HG03460 (cell line): Measurements from ENCODE around the gene SLC25A44.
"Not testable (repeated sequence)": the region's sequence is repeated elsewhere in the genome, so short reads cannot be mapped to it uniquely, and the experiment has no call there.

ENCODE experiments used
- ATAC-seq: cut with Tn5 transposase; IDR thresholded peaks from one replicate; pipeline ENCODE4 v1.9.1; 2021; ENCODE audit not compliant: unreplicated experiment

The SLC25A44 gene

DNA sequence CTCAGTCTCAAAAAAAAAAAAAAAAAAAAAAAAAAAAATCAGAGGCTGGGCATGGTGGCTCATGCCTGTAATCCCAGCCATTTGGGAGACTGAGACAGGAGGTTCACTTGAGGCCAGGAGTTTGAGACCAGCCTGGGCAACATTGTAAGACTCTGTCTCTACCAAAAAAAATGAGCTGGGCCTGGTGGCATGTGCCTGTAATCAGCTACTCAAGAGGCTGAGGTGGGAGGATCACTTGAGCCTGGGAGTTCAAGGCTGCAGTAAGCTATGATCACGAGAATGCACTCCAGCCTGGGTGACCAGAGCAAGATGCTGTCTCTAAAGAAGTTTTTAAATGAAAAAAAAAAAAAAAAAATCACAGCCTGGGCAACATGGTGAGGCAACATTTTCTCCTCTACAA lies 30.2 kb upstream of the SLC25A44 start:
- ATAC-seq = no peak

DNA sequence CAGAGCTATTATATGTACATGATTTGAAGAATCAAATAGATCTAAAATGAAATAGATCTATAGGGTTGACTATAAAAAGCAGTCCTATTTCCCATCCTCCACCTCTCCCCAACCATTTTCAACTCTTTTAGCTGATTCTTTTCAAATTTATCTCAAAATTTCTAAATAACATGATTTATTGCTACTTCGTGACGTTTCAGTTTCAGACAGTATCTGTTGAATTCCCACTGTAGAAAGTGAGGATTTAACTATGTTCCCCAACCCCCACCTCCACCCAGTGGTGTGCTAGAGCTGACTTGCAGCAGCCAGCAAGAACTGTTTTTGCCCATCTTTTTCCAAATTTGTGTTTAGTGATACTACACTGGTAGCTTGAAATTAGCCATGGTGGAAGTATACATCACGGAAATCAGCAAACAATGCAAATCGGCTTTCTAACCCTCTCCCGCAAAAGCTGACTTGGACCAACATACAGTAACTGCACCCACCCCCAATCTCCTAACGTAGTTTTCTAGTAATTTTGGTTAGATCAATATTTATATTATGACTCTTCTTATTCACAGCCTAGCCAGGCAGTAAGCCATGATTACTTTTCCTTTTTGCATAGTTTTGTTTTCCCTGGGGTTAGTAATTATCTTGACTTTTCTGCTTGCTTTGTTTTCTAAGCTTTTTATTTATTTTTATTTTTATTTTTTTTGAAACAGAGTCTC lies 29.6 kb upstream of the SLC25A44 start:
- ATAC-seq = no peak

- no peak for ATAC-seq
These were observed 28.8 kb upstream of the SLC25A44 start for GRCh38 chr1:156165083-156165482.

DNA sequence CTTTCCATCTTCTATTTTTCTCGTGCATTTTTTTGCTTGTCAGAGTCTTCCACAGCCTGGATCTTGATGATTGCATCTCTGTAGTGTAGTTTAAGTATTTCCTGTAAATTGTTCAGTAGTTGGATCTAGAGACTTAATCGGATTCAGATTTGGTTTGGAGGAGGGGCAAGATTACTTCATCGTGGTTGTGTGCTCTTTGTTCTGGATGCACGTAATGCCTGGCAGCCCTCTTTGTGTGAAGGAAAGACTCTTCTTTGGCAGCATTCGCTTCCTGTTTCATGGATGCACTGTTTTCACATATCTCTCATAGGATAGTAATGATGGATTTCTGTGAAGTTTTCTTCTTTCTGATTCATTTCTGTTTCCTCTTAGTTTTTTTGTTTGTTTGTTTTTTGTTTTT lies 26.4 kb upstream of the SLC25A44 start:
- no peak for ATAC-seq

- ATAC-seq = no peak
These were observed 21.0 kb upstream of the SLC25A44 start for GRCh38 chr1:156172696-156173470.

- no peak for ATAC-seq
These were observed 17.2 kb upstream of the SLC25A44 start for GRCh38 chr1:156176610-156177210.

DNA sequence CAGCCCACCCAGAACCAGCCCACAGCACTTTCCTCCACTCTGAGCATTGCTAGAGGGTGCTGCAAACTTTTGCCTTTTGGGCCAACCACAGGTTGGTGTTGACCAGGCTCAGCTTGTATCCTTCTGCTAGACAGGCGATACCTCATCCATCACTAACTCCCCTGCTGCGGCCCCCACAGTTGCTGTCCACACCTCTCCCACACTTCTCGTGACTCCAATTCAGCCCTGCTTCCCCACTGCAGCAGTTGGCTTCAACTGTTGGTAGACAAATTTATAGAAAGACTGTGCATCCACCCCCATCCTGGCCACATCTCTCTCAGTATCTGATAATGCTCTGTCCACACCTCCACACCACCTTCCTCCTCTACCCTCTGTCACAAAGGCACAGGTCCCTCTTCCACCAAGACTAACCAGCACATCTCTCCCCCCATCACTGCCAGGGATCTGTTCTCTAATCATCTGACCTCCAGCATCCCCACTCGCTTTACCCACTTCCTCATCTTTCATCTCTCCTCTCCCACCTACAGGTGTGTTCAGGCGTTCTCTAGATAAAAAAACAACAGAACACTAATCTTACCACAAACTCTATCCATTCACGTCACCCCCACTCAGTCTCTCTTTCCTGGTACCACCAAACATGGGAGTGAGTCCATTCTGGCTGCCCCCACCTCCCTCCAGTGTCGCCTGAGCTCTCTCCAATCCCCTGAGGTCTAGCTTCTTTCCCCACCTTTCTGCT lies 15.8 kb upstream of the SLC25A44 start:
- ATAC-seq = no peak

DNA sequence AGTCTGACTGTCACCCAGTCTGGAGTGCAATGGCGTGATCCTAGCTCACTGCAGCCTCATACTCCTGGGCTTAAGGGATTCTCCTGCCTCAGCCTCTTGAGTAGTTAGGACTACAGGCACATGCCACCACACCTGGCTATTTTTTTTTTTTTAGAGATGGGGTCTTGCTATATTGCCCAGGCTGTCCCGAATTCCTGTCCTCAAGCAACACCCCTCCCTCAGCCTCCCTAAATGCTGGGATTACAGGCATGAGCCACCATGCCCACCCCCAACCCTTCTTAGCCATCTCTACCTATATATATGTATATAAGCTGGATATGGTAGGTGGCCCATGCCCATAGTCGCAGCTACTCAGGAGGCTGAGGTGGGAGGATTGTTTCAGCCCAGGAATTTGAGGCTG lies 13.4 kb upstream of the SLC25A44 start:
- no peak for ATAC-seq

DNA sequence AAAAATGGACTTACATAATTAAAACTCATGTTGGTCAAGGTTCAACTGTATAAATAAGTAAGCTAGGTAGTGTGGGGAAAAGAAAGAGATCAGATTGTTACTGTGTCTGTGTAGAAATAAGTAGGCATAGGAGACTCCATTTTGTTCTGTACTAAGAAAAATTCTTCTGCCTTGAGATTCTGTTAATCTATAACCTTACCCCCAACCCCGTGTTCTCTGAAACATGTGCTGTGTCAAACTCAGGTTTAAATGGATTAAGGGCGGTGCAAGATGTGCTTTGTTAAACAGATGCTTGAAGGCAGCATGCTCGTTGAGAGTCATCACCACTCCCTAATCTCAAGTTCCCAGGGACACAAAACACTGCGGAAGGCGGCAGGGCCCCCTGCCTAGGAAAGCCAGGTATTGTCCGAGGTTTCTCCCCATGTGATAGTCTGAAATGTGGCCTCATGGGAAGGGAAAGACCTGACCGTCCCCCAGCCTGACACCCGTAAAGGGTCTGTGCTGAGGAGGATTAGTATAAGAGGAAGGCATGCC lies 12.4 kb upstream of the SLC25A44 start:
- not testable (repeated sequence) for ATAC-seq

DNA sequence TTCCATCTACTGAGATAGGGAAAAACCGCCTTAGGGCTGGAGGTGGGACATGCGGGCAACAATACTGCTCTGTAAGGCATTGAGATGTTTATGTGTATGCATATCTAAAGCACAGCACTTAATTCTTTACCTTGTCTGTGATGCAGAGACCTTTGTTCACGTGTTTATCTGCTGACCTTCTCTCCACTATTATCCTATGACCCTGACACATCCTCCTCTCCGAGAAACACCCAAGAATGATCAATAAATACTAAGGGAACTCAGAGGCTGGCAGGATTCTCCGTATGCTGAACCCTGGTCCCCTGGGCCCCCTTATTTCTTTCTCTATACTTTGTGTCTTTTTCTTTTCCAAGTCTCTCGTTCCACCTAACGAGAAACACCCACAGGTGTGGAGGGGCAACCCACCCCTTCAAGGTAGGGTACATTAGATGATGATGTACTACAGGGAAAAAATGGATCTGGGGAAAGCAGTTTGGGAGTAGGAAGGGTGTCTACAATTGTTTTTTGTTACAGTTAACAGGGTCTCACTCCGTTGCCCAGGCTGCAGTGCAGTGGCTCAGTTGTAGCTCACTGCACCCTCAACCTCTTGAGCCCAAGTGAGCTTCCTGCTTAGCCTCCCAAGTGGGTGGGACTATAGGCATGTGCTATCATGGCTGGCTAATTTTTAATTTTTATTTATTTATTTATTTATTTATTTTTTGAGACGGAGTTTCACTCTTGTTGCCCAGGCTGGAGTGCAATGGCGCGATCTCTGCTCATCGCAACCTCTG lies 11.7 kb upstream of the SLC25A44 start:
- not testable (repeated sequence) for ATAC-seq

DNA sequence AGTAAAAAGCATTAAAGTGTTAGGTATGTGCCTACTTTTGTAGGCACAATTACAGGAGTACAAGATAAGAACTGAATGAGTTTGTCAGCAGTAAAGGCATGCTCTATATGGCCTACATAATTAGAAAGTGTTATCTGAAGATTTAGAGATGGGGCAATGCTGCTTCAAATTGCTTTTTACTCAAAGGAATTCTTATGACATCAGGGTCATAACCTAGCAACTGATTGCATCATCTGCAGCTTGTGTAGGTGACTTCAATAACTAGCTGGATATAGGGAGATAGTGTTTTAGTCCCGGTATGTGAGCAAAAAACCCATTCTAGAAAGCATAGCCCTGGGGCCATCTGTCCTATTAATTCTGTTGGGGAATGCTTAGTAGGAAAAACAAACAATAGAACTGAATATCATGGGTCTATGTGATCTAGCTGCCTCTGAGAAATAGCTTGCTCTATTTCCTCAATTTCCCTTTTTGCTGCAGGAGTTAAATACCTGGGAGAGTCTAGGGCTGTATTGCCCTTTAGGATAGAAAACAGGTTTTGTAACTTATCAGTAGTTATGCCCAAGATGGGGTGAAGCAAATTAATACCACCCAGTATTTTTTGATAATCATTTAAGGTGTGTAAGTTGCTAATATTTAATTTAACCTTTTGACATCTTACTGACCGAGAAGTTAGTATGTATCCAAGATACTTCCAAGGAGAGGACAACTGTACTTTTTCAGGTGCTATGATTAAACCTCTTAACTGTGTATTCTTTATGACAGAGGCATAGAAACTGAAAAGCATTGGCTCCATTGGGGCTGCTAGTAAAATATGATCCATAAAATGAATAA lies 7.3 kb upstream of the SLC25A44 start:
- ATAC-seq = not testable (repeated sequence)

DNA sequence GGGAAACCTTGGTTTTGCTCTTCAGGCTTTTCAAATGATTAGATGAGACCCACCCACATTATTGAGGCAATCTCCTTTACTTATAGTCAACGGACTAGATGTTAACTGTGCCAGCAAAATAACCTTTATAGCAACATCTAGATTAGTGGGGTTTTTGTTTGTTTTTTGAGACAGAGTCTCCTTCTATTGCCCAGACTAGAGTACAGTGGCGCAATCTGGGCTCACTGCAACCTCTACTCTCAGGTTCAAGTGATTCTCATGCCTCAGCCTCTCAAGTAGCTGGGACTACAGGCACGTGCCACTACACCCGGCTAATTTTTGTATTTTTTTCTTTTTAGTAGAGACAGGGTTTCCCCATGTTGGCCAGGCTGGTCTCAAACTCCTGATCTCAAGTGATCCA lies 3.6 kb upstream of the SLC25A44 start:
- not testable (repeated sequence) for ATAC-seq

GRCh38 chr1:156191292-156191964 lies 2.5 kb upstream of the SLC25A44 start:
- no peak for ATAC-seq

DNA sequence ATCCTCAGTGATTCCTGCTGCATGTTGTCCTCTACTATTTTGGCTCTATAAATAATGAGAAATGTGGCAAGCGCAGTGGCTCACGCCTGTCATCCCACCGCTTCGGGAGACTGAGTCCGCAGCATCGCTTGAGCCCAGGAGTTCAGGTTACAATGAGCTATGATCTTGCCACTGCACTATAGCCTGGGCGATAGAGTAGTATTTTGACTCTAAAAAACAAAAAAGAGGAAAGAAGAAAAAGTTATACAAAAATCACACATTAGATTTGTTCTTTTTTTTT lies 756 bp upstream of the SLC25A44 start:
- no peak for ATAC-seq

- ATAC-seq = no peak
These were observed 372 bp downstream of the SLC25A44 start for GRCh38 chr1:156194300-156194652.

DNA sequence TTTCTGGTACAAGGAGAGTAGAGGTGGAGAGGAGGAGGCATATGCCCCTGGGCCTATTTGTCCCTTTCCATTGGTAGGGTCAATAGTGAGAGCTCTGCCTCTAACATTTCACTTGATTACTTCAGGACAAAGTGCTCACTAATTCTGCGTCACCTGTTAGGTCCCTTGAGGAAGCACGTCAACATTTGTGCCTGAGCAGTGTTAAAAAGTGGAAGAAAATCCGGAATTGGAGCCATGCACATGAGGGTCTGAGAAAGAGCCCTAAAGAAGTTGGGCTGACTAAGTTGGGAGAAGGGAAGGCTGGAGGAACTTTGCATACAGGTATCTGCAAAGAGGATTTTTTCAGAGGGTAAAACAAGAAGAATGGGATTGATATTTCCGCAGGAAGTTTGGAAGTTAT lies 1.9 kb downstream of the SLC25A44 start:
- ATAC-seq = no peak

DNA sequence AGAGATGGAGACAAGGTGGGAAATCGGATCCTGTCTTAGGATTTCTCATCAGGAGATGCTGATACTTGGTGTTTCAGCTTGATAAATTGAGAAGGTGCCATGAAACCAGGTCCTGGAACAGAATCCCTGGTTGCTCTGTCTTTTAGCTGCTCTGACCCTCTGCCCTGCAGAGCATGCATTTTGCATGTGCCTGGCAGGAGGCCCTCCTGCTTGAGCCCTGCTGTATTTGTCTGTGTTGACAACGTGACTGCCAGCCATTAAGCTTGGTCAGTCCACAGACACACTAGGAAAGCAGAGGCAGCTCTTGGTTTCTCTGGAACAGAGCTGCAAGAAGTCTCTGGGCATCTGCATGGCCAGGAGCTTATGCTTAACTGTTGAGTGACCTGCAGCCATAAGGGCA lies 2.5 kb downstream of the SLC25A44 start:
- no peak for ATAC-seq

DNA sequence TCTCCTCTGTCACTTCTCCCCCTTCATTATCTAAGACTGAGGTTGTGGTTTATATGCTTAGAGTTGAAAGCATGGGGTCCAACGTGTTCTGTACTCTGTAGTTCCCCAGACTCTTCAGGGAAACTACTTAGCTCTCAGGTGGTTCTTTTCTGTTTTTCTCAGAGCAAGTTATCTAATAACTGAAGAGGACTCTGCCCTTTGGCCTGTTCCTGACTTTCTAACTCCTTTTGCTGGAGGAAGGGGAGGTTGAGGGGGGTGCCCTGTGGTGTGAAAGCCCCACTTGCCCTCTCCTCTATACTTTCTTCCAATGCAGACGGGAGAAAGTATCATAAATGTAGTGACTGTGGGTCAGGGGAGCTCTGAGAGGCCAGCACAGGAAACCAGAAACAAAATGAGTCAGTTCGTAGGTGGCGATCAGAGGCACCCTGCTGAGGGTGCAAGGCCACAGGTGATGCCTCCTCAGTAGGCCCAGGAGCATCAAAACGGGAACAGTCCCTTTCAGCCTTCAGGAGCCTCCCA lies 5.0 kb downstream of the SLC25A44 start:
- ATAC-seq = no peak

DNA sequence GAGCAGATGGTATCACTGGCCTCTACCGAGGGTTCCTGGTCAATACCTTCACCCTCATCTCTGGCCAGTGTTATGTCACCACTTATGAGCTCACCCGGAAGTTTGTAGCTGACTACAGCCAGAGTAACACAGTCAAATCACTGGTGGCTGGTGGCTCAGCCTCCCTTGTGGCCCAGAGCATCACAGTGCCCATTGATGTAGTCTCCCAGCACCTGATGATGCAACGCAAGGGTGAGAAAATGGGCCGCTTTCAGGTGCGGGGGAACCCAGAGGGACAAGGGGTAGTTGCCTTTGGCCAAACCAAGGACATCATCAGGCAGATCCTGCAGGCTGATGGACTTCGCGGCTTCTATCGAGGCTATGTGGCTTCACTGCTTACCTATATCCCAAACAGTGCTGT lies 6.1 kb downstream of the SLC25A44 start:
- ATAC-seq = no peak
